ENCODE measurements around the gene TBX19. TPM values are rescaled to one million over a fixed set of nuclear protein-coding genes. Genes with fewer than 3 reads are reported as not detected.

The TBX19 gene
- total and polyA plus RNA-seq, 2 of the 4 experiments (the other 2 are of a cell fraction) = 0.18 to 0.89 TPM

DNA sequence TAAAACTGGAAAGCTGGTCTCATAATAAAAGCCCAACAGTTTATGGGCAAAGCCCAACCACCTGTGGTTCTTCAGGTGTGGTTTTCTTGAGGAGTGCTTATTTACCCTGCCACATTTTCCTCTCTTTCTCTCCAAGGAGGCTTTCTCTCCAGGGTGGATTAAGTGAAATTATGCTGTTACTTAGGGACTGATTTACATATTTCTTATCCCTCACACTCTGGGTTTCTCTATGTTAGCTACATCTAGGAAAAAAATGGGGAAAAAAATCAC, 4.8 kb downstream of the TBX19 start:
- DNase-seq = no peak
- no peak overlapping the region for H3K4me2 ChIP-seq (ENCODE audit: low read depth, low read length)
- dilution Hi-C loops (cut with HindIII; ENCODE audit: low sequenced_read_pairs, unreplicated experiment) = no loop called here
- no peaks in the 10 kb centered on the region for H3K27me3 ChIP-seq (ENCODE audit: control insufficient read depth, insufficient read depth, low read length)
- no peak overlapping the region for H2AK5ac ChIP-seq (ENCODE audit: low read depth, low read length)
- CTCF ChIA-PET = interaction anchor here (0.5 to 1.0 kb wide), 3 partner anchors 9 to 37 kb away, joined by 3 read pairs; no protein-coding TSS in a partner anchor
- H4K20me1 ChIP-seq (ENCODE audit: insufficient read depth, low read length) = no peaks in the 10 kb centered on the region
- no peak overlapping the region for H2BK120ac ChIP-seq (ENCODE audit: low read depth, low read length)
- no peaks in the 10 kb centered on the region for H3K9me1 ChIP-seq (ENCODE audit: insufficient read depth, low read length)
- no peak overlapping the region for H3K27ac ChIP-seq (ENCODE audit: insufficient read depth, low read length)
- no peaks in the 10 kb centered on the region for H3K36me3 ChIP-seq (ENCODE audit: control insufficient read depth, insufficient read depth, low read length)
- TF ChIP-seq MAZ (IDR thresholded peaks at IDR 0.05; ENCODE audit: borderline replicate concordance, low read depth, low read length) (no peak), CHD1 (IDR thresholded peaks at IDR 0.05; ENCODE audit: low read depth, low read length) (no peak), BHLHE40 (IDR thresholded peaks at IDR 0.05; ENCODE audit: low read depth, low read length) (no peak), RCOR1 (IDR thresholded peaks at IDR 0.05; ENCODE audit: insufficient replicate concordance, low read length) (no peak), SMC3 (IDR thresholded peaks at IDR 0.05; ENCODE audit: low read depth, low read length) (no peak), MXI1 (IDR thresholded peaks at IDR 0.05; ENCODE audit: borderline replicate concordance, low read depth, low read length) (no peak), RFX5 (IDR thresholded peaks at IDR 0.05; ENCODE audit: low read depth, low read length) (no peak), ELK1 (IDR thresholded peaks at IDR 0.05; ENCODE audit: borderline replicate concordance, low read depth, low read length) (no peak), RAD21 (IDR thresholded peaks at IDR 0.05; ENCODE audit: low read length) (no peak), MAFK (IDR thresholded peaks at IDR 0.05; ENCODE audit: low read depth, low read length) (no peak), NFE2L2 (IDR thresholded peaks at IDR 0.05; ENCODE audit: low read depth, low read length) (no peak), CEBPB (IDR thresholded peaks at IDR 0.05; ENCODE audit: low read depth, low read length) (no peak), FOS (IDR thresholded peaks at IDR 0.05; ENCODE audit: low read depth, low read length) (no peak)
- TF ChIP-seq, protein P1, sequence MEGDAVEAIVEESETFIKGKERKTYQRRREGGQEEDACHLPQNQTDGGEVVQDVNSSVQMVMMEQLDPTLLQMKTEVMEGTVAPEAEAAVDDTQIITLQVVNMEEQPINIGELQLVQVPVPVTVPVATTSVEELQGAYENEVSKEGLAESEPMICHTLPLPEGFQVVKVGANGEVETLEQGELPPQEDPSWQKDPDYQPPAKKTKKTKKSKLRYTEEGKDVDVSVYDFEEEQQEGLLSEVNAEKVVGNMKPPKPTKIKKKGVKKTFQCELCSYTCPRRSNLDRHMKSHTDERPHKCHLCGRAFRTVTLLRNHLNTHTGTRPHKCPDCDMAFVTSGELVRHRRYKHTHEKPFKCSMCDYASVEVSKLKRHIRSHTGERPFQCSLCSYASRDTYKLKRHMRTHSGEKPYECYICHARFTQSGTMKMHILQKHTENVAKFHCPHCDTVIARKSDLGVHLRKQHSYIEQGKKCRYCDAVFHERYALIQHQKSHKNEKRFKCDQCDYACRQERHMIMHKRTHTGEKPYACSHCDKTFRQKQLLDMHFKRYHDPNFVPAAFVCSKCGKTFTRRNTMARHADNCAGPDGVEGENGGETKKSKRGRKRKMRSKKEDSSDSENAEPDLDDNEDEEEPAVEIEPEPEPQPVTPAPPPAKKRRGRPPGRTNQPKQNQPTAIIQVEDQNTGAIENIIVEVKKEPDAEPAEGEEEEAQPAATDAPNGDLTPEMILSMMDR (conservative IDR thresholded peaks at IDR 0.05; ENCODE audit: low read depth, low read length) = no peak
- TF ChIP-seq, protein P2, sequence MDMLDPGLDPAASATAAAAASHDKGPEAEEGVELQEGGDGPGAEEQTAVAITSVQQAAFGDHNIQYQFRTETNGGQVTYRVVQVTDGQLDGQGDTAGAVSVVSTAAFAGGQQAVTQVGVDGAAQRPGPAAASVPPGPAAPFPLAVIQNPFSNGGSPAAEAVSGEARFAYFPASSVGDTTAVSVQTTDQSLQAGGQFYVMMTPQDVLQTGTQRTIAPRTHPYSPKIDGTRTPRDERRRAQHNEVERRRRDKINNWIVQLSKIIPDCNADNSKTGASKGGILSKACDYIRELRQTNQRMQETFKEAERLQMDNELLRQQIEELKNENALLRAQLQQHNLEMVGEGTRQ (IDR thresholded peaks at IDR 0.05; ENCODE audit: low read depth, low read length) = no peak
- in situ Hi-C loops (cut with MboI; ENCODE audit: low sequenced_read_pairs) = no loop called here
- no peak overlapping the region for H3K56ac ChIP-seq (ENCODE audit: extremely low read depth, insufficient read depth, low read length)
- no peaks in the 10 kb centered on the region for H3K9me3 ChIP-seq (ENCODE audit: control insufficient read depth, insufficient read depth, low read length)
- no peak overlapping the region for H3K18ac ChIP-seq (ENCODE audit: low read depth, low read length)
- no peak overlapping the region for H2AFZ ChIP-seq (replicated peaks; ENCODE audit: low read length, poor library complexity)
- H2AK9ac ChIP-seq (replicated peaks; ENCODE audit: low read depth, low read length, poor library complexity) = no peak overlapping the region
- H3K14ac ChIP-seq (replicated peaks; ENCODE audit: low read depth, low read length) = no peak overlapping the region
- no peak overlapping the region for H4K91ac ChIP-seq (ENCODE audit: insufficient read depth, low read depth, low read length)
- intact Hi-C loops (cut with micrococcal nuclease) = no loop called here
- H3K23ac ChIP-seq (ENCODE audit: low read depth, low read length) = no peak overlapping the region
- no peak overlapping the region for H2BK20ac ChIP-seq (ENCODE audit: low read depth, low read length)
- H3K4me3 ChIP-seq (ENCODE audit: insufficient read depth, low read depth, low read length) = no peak overlapping the region
- ATAC-seq (ENCODE audit: low read depth) = no peak
- POLR2A ChIA-PET (ENCODE audit: unreplicated experiment) = no interaction called here
- no peak overlapping the region for H2BK5ac ChIP-seq (ENCODE audit: low read depth, low read length, poor library complexity, severe bottlenecking)
- H3K4ac ChIP-seq (ENCODE audit: low read depth, low read length) = no peak overlapping the region
- H3K9ac ChIP-seq (ENCODE audit: low read depth, low read length) = no peak overlapping the region
- peaks cover 2% of the 10 kb centered on the region; the same call in 1 of the 2 replicates for H3K4me1 ChIP-seq (ENCODE audit: control insufficient read depth, insufficient read depth, low read length)
- H2BK15ac ChIP-seq (ENCODE audit: low read depth, low read length) = no peak overlapping the region
- no TSS peak for BruUV-seq (replicated peaks)
- H4K5ac ChIP-seq (ENCODE audit: low read depth, low read length) = no peak overlapping the region
- H3K79me1 ChIP-seq (ENCODE audit: low read depth in 1 of 2, low read length in 2 of 2) = no peaks in the 10 kb centered on the region
- H4K8ac ChIP-seq (ENCODE audit: low read depth in 2 of 2, low read length in 2 of 2) = no peak overlapping the region
